GM19452 (cell line): ENCODE data around the gene KNTC1.
"Not testable (repeated sequence)": the region's sequence is repeated elsewhere in the genome, so short reads cannot be mapped to it uniquely, and the experiment has no call there.

ENCODE experiments used
- ATAC-seq: cut with Tn5 transposase; IDR thresholded peaks from one replicate; pipeline ENCODE4 v1.9.1; 2021; ENCODE audit not compliant: unreplicated experiment

KNTC1 gene, protein sequence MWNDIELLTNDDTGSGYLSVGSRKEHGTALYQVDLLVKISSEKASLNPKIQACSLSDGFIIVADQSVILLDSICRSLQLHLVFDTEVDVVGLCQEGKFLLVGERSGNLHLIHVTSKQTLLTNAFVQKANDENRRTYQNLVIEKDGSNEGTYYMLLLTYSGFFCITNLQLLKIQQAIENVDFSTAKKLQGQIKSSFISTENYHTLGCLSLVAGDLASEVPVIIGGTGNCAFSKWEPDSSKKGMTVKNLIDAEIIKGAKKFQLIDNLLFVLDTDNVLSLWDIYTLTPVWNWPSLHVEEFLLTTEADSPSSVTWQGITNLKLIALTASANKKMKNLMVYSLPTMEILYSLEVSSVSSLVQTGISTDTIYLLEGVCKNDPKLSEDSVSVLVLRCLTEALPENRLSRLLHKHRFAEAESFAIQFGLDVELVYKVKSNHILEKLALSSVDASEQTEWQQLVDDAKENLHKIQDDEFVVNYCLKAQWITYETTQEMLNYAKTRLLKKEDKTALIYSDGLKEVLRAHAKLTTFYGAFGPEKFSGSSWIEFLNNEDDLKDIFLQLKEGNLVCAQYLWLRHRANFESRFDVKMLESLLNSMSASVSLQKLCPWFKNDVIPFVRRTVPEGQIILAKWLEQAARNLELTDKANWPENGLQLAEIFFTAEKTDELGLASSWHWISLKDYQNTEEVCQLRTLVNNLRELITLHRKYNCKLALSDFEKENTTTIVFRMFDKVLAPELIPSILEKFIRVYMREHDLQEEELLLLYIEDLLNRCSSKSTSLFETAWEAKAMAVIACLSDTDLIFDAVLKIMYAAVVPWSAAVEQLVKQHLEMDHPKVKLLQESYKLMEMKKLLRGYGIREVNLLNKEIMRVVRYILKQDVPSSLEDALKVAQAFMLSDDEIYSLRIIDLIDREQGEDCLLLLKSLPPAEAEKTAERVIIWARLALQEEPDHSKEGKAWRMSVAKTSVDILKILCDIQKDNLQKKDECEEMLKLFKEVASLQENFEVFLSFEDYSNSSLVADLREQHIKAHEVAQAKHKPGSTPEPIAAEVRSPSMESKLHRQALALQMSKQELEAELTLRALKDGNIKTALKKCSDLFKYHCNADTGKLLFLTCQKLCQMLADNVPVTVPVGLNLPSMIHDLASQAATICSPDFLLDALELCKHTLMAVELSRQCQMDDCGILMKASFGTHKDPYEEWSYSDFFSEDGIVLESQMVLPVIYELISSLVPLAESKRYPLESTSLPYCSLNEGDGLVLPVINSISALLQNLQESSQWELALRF (N-terminal part only)

DNA sequence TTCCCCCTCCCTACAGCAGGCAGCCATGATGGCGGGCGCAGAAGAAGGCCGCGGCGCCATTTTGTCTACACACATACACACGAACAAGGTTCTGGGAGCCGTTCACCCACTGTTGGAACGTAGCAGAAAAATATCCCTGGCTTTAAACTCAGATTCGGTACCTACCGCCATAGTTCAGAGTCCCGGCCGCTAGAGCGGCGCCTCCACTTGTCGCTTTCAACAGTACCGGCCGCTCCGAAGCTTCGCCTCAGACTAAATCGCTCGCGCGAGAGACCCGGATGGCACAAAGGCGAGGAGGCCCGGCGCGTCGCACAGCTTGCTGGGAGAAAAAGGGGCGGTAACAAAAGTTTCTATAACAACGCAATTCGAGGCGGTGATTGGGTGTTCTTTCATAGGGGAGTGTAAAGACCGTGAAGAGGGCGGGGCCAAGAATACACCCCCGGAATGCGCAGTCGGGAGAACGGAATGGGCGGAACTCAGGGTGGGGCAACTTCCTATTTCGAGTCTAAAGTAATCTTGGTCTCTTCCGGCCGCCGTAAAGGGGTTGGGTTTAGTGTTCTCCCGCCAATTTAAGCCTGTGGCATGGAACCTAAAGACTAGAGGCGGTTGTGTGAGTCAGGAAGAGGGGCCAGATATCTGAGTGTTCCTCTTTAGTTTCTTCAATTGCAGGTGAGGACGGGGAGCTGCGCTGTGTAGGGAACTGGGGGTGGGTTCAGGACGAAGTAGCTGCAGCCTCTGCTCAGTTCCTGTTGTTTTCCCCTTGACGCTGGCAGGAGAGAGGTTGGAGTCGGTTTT is at the start of gene KNTC1, which contains the start of gene RSRC2:
Gene KNTC1, plus strand, starts transcription at position 567 of the 795 bp plus-strand sequence. CDS start 2,815 bp downstream, outside the sequence.
Gene RSRC2, minus strand, starts transcription at position 254 of the 795 bp plus-strand sequence. Its CDS starts 83 bp downstream, at position 171.
- ATAC-seq, result peak; percentile 86

DNA sequence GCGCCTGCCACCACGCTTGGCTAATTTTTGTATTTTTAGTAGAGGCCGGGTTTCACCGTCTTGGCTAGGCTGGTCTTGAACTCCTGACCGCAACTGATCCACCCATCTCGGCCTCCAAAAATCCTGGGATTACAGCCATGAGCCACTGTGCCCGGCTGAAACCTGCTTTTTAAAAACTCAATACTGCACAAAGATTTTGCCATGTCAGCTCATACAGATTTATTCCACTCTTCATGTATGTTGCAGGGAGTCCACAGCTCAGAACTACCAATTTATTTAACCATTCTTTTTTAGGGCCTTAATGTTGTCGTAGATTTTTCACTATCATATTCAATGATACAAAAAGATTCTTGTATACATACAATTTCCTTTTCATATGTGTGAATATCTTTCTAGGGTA is 46.3 kb upstream of the KNTC1 start:
- ATAC-seq, result no peak

DNA sequence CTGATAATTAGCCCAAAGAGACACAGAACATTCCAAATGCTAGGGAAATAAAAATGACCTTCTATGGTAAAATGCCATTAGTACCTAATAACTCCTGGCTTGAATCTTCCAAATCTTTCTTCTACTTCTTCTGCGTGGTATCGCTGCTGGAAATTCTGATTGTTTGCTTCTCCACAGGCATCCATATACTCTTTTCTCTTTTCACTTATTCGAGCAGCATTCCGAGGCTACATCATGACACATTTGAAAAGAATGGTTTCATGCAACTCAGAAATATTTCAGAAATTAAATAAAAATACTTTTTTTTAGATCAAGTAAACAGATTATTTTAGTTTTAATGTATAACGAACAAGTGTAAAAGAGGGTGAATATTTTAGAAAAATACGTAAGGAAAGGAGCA is 45.2 kb upstream of the KNTC1 start:
- no peak for ATAC-seq

GRCh38 chr12:122483969-122484368 is 43.1 kb upstream of the KNTC1 start:
- no peak for ATAC-seq

- not testable (repeated sequence) for ATAC-seq
Observed at GRCh38 chr12:122484385-122484784, 42.7 kb upstream of the KNTC1 start.

GRCh38 chr12:122486360-122486759 is 40.7 kb upstream of the KNTC1 start:
- ATAC-seq, result not testable (repeated sequence)

GRCh38 chr12:122486805-122487426 is 40.1 kb upstream of the KNTC1 start:
- no peak for ATAC-seq

GRCh38 chr12:122487807-122488206 is 39.2 kb upstream of the KNTC1 start:
- ATAC-seq, result not testable (repeated sequence)

DNA sequence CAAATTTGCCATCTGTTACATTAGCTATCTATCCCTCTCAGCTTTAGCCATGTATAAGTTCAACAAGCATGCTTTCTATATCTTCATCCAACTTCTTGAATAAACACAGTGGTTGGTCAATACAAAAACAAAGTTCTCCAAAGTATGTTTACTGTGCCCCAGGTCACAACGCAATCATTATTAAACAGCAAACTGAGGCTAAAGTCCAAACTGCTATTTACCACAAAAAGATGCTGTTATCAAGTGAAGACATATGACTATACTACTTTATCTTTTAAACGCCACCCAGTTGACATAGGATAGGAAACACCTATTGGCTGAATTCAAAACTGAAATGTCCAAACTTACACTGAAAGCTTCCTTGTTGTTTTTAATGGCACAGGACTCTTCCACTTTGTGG is 38.0 kb upstream of the KNTC1 start:
- ATAC-seq, result no peak

- no peak for ATAC-seq
Observed at GRCh38 chr12:122491991-122492390, 35.1 kb upstream of the KNTC1 start.

DNA sequence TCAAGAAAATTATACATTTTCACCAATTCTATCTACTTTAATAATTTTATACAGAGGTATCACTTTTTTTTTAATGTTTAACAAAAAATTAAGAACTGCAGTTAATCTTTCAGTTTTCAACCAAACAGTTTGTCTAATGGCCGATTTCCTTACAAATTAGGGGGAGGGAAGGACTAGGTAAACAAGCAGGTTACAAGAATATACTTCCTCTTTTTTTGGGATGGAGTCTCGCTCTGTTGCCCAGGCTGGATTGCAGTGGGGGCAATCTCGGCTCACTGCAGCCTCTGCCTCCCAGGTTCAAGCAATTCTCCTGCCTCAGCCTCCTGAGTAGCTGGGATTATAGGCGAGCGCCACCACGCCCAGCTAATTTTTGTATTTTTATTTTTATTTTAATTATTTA is 33.8 kb upstream of the KNTC1 start:
- ATAC-seq, result not testable (repeated sequence)

- no peak for ATAC-seq
Observed at GRCh38 chr12:122495258-122495657, 31.8 kb upstream of the KNTC1 start.

DNA sequence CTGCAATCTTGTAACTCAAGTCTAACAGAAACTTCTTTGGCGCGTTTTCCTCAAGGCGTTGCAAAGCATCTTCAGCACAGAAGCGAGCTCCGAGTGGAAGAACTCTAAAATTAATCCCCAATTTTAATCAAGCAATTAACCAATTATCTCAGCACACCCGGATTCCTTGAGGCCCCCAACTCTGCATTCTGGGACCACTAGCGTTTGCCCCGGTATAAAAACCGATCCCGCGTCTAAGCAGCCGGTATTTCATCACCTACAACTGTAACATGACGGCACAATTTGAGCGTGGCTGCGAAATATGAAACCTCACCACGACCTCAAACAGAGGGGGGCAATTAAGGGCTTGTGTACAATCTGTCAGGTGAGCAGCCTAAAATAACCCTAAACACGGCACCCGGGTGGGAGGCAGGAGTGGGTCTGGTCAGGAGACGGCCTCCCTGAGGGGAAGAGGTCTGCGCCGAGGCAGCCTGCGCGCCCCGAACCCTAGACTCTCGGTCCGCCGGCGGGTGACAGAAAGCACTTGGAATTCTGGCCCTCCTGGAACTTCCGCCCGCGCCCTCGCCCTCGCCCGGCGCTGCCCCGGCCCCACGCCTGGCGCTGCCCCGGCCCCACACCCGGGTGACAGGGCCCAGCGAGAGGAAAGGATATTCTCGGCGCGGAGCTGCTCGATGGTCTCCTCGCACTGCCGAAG is 26.9 kb upstream of the KNTC1 start:
- ATAC-seq, result peak; percentile 10

DNA sequence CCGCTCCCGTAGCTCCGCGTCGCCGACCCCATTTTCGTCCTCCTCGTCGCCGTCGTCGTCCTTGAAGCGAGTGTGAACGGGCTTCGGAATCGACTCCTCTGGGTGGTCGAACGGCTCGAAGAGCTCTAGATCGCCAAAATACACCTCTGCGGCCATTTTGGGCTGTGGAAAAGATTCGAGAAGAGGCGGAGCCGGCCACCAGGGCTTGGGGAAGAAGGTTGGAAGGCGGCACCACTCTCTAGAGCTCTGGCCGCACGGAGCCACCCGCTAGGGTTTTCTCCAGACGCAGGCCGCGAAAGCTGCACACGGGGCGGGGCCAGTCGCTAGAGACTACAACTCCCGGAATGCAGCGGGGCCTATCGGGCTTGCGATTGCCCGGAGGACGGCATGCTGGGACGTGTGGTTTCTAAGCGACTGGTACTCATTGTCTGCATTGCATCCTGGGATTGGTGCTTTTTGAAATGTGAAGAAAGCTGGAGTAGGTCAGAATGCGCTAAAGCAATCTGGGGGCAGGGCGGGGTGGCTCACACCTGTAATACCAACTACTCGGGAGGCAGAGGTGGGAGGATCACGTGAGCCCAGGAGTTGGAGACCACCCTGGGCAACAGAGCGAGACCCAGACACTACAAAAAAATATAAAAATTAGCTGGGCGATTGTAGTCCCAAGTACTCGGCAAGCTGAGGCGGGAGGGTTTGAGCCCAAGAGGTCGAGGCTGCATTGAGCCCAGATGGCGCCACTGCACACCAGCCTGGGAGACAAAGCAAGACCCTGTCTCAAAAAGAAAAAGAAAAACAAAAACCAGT is 26.2 kb upstream of the KNTC1 start, which contains the start of gene ZCCHC8:
Gene ZCCHC8, minus strand, starts transcription at position 248 of the 804 bp plus-strand sequence. Its CDS starts 92 bp downstream, at position 156.
- peak; percentile 85 for ATAC-seq

- no peak for ATAC-seq
Observed at GRCh38 chr12:122501489-122501989, 25.5 kb upstream of the KNTC1 start.

DNA sequence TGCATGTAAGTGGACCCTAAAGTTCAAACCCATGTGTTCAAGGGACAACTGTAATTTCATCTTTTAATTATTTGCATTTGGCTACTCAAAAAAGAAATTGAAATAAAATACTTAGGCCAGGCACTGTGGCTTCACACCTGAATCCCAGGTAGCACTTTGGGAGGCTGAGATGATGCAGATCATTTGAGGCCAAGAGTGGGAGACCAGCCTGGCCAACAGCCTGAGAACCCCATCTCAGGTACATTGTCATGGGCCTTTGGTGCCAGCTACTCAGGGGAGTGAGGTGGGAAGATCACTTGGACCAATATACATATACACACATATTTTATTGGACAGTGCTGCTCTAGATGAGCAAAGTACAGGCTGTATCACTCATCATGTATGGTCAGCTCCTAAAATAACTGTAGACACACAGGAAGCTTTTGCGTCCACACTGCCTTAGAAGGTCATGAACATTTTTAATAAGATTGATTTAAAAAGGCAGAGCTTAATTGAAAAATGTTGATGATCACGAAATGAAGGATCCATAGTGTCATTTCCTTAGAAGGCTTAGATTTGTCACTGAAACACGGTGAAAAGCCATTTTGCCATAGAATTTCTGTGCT is 23.8 kb upstream of the KNTC1 start:
- ATAC-seq, result no peak

GRCh38 chr12:122503783-122504590 is 23.1 kb upstream of the KNTC1 start:
- ATAC-seq, result no peak
